Skin of body (tissue), 2 donors: ENCODE data around the gene LCN2. TPM values are rescaled to one million over a fixed set of nuclear protein-coding genes. Genes with fewer than 3 reads are reported as not detected.
"Not testable (repeated sequence)": the region's sequence is repeated elsewhere in the genome, so short reads cannot be mapped to it uniquely, and the experiment has no call there.

Source experiments
- DNase-seq: peaks from one replicate; lab custom pipeline; 2025; lab: John Stamatoyannopoulos, UW
- total RNA-seq: library from RNA; depleted of rRNA; stranded (reverse); fragments of >200 nt; gene quantifications from one replicate; pipeline ENCODE4 v1.2.3, GENCODE V29; 2014

Gene LCN2
- 14.6 TPM for total RNA-seq

- no peak for DNase-seq
Observed at GRCh38 chr9:128149001-128149701, at the start of gene LCN2. TSS of gene LCN2 (plus strand) at chr9:128149453. CDS start at chr9:128149526, 73 bp downstream.

GRCh38 chr9:128099932-128100491, 49.2 kb upstream of the LCN2 start:
- no peak for DNase-seq

GRCh38 chr9:128100581-128100980, 48.7 kb upstream of the LCN2 start:
- no peak for DNase-seq

- no peak for DNase-seq
Observed at GRCh38 chr9:128101231-128101661, 48.0 kb upstream of the LCN2 start.

- DNase-seq, result no peak
Observed at GRCh38 chr9:128101690-128102089, 47.6 kb upstream of the LCN2 start.

GRCh38 chr9:128102196-128102595, 47.1 kb upstream of the LCN2 start:
- no peak for DNase-seq

- DNase-seq, result no peak
Observed at GRCh38 chr9:128102861-128103588, 46.2 kb upstream of the LCN2 start.

- DNase-seq, result no peak
Observed at GRCh38 chr9:128103589-128103962, 45.7 kb upstream of the LCN2 start.

GRCh38 chr9:128104171-128104618, 45.1 kb upstream of the LCN2 start:
- DNase-seq, result no peak

- no peak for DNase-seq
Observed at GRCh38 chr9:128105538-128106175, 43.6 kb upstream of the LCN2 start.

GRCh38 chr9:128106181-128106939, 42.9 kb upstream of the LCN2 start:
- no peak for DNase-seq

- no peak for DNase-seq
Observed at GRCh38 chr9:128106940-128107467, 42.2 kb upstream of the LCN2 start.

- no peak for DNase-seq
Observed at GRCh38 chr9:128107468-128108268, 41.6 kb upstream of the LCN2 start.

- DNase-seq, result no peak
Observed at GRCh38 chr9:128108269-128109049, 40.8 kb upstream of the LCN2 start.

GRCh38 chr9:128109050-128109709, 40.1 kb upstream of the LCN2 start:
- no peak for DNase-seq

GRCh38 chr9:128111726-128112125, 37.5 kb upstream of the LCN2 start:
- not testable (repeated sequence) for DNase-seq

- DNase-seq, result no peak
Observed at GRCh38 chr9:128113526-128114325, 35.5 kb upstream of the LCN2 start.
